ENCODE results near the gene HECA. TPM values are rescaled to one million over a fixed set of nuclear protein-coding genes. Genes with fewer than 3 reads are reported as not detected.

Gene HECA
- polyA plus RNA-seq, 2 of the 4 experiments (the other 2 are of a cell fraction), result 1.3 to 2.2 TPM

DNA sequence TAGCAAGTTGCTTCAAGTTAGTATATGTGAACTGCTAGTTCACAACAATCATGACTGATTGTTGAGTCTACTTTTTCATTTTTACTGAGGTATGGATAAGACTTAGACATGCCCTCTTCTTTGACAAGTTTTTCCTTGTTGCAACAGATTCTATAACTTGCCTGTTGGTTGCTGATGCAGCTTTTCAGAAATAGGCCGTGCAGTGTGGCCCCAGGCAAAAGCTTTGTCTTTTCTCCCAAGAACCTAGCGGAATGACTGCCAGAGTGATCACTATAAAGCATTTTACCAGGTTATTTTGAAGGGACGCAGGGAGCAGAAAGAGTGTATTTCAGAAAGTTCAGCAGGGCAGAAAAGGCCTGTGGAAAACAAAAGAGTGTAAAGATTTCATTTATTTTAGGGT, 16.0 kb downstream of the HECA start:
- Histone ChIP-seq H3K9me3 (no peaks in the 10 kb centered on the region), H3K4me1 (no peaks in the 10 kb centered on the region), H3K4me2 (no peak overlapping the region), H3K27ac (no peak overlapping the region), H3K4me3 (no peak overlapping the region)
- no peak for TF ChIP-seq ESRRA (IDR thresholded peaks at IDR 0.05; ENCODE audit: borderline replicate concordance, low read length)
- TF ChIP-seq, protein P1, sequence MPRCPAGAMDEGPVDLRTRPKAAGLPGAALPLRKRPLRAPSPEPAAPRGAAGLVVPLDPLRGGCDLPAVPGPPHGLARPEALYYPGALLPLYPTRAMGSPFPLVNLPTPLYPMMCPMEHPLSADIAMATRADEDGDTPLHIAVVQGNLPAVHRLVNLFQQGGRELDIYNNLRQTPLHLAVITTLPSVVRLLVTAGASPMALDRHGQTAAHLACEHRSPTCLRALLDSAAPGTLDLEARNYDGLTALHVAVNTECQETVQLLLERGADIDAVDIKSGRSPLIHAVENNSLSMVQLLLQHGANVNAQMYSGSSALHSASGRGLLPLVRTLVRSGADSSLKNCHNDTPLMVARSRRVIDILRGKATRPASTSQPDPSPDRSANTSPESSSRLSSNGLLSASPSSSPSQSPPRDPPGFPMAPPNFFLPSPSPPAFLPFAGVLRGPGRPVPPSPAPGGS (IDR thresholded peaks at IDR 0.05), result no peak
- no peak for TF ChIP-seq KDM5A (IDR thresholded peaks at IDR 0.05)
- no peak for TF ChIP-seq RNF2 (IDR thresholded peaks at IDR 0.05; ENCODE audit: borderline replicate concordance, low read depth)
- no peak for TF ChIP-seq ELK1 (IDR thresholded peaks at IDR 0.05; ENCODE audit: low read depth, low read length)
- ATAC-seq, result no peak
- ChIA-PET CTCF (no interaction called here), POLR2A (no interaction called here)
- DNase-seq (ENCODE audit: low read depth in 1 of 2, low spot score in 1 of 2), result no peak
- WGBS (ENCODE audit: missing lambda C conversion rate), result 81% methylated on average over 3 of the region's 3 CpGs
- FAIRE-seq, result no peak

- ChIA-PET CTCF (no interaction called here), POLR2A (no interaction called here)
- no peak for FAIRE-seq
- no peaks in the 10 kb centered on the region for H3K9me3 ChIP-seq
- no peak for DNase-seq (ENCODE audit: low read depth in 1 of 2, low spot score in 1 of 2)
- TF ChIP-seq HEYL (CRISPR knock-in tag; IDR thresholded peaks at IDR 0.05) (no peak), ESRRA (IDR thresholded peaks at IDR 0.05; ENCODE audit: borderline replicate concordance, low read length) (no peak), HDAC2 (IDR thresholded peaks at IDR 0.05) (no peak)
- TF ChIP-seq, protein P2, sequence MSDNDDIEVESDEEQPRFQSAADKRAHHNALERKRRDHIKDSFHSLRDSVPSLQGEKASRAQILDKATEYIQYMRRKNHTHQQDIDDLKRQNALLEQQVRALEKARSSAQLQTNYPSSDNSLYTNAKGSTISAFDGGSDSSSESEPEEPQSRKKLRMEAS (IDR thresholded peaks at IDR 0.05), result no peak
- WGBS (ENCODE audit: missing lambda C conversion rate), result 89% methylated on average over 6 of the region's 6 CpGs
- no peak for ATAC-seq
- no peak overlapping the region for H3K4me3 ChIP-seq
- H3K4me1 ChIP-seq, result no peaks in the 10 kb centered on the region
- H3K27ac ChIP-seq, result no peak overlapping the region
- no peak overlapping the region for H3K4me2 ChIP-seq
These were observed 16.7 kb downstream of the HECA start for GRCh38 chr6:139151425-139152087.

- DNase-seq (ENCODE audit: low read depth in 1 of 2, low spot score in 1 of 2) (no peak), ATAC-seq (no peak), FAIRE-seq (no peak)
- no peak overlapping the region for H3K4me3 ChIP-seq
- no peak overlapping the region for H3K27ac ChIP-seq
- no peak overlapping the region for H3K4me2 ChIP-seq
- ChIA-PET POLR2A (no interaction called here), CTCF (no interaction called here)
- WGBS (ENCODE audit: missing lambda C conversion rate), result 86% methylated on average over 5 of the region's 5 CpGs
- H3K9me3 ChIP-seq, result no peaks in the 10 kb centered on the region
- H3K4me1 ChIP-seq, result no peaks in the 10 kb centered on the region
- no peak for TF ChIP-seq PBX3 (IDR thresholded peaks at IDR 0.05)
These were observed 17.4 kb downstream of the HECA start for GRCh38 chr6:139152088-139152891.

DNA sequence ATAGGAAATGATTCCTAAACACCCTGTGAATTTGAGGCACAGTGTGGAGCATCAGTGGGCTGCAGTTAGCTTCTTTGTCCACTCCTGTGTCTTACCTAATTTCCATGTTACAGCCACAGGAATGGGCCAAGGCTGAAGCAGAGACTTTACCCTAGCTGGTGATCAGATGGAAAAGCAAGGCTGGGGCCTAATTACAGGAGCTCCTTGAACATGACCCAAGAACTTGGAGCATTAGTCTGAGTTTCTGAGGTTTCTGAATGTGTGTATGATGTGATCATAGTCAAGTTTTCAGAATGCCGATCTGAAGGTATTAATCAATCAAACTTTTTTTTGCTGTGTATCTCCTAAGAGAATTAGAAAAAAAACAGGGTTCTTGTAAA, 18.0 kb downstream of the HECA start:
- ChIA-PET POLR2A (interaction anchor here (0.5 kb wide), 1 partner anchor 114 kb away, joined by 4 read pairs; no protein-coding TSS in a partner anchor), CTCF (no interaction called here)
- DNase-seq (ENCODE audit: low read depth in 1 of 2, low spot score in 1 of 2), result no peak
- H3K4me3 ChIP-seq, result no peak overlapping the region
- H3K4me1 ChIP-seq, result no peaks in the 10 kb centered on the region
- FAIRE-seq, result no peak
- no peaks in the 10 kb centered on the region for H3K9me3 ChIP-seq
- 91% methylated on average over 1 of the region's 1 CpG for WGBS (ENCODE audit: missing lambda C conversion rate)
- ATAC-seq, result no peak
- no peak overlapping the region for H3K27ac ChIP-seq
- no peak overlapping the region for H3K4me2 ChIP-seq
- TF ChIP-seq FOSL2 (IDR thresholded peaks at IDR 0.05) (no peak), FOSL2 (CRISPR knock-in tag; IDR thresholded peaks at IDR 0.05) (no peak), CHD4 (IDR thresholded peaks at IDR 0.05; ENCODE audit: borderline replicate concordance) (no peak), NPAS2 (CRISPR knock-in tag; IDR thresholded peaks at IDR 0.05; ENCODE audit: borderline replicate concordance) (no peak), EHMT2 (IDR thresholded peaks at IDR 0.05; ENCODE audit: low read depth) (no peak), NR3C1 (IDR thresholded peaks at IDR 0.05) (no peak), ESRRA (IDR thresholded peaks at IDR 0.05; ENCODE audit: borderline replicate concordance, low read length) (no peak), HOXB5 (CRISPR knock-in tag; IDR thresholded peaks at IDR 0.05) (no peak), EHF (CRISPR knock-in tag; IDR thresholded peaks at IDR 0.05) (no peak), FOSB (CRISPR knock-in tag; IDR thresholded peaks at IDR 0.05) (no peak), HOXA7 (CRISPR knock-in tag; IDR thresholded peaks at IDR 0.05) (no peak), HEYL (CRISPR knock-in tag; IDR thresholded peaks at IDR 0.05) (no peak), HMGXB4 (CRISPR knock-in tag; IDR thresholded peaks at IDR 0.05; ENCODE audit: borderline replicate concordance) (no peak), RFX5 (IDR thresholded peaks at IDR 0.05) (no peak), HDAC2 (IDR thresholded peaks at IDR 0.05) (no peak), CBX8 (IDR thresholded peaks at IDR 0.05) (no peak), PHF8 (IDR thresholded peaks at IDR 0.05; ENCODE audit: borderline replicate concordance, low read depth) (no peak), ZC3H11A (IDR thresholded peaks at IDR 0.05) (no peak)
- TF ChIP-seq, protein P2 (IDR thresholded peaks at IDR 0.05), result no peak

All from A549 (cell line).